ENCODE data around the gene AARS2. TPM values are rescaled to one million over a fixed set of nuclear protein-coding genes. Genes with fewer than 3 reads are reported as not detected.

AARS2 gene
- total and polyA plus RNA-seq, 9 of the 15 experiments (the other 6 are each of a cell fraction or from before 2014, with no cell fraction given): 0.97 to 34.0 (median 18.3) TPM

DNA sequence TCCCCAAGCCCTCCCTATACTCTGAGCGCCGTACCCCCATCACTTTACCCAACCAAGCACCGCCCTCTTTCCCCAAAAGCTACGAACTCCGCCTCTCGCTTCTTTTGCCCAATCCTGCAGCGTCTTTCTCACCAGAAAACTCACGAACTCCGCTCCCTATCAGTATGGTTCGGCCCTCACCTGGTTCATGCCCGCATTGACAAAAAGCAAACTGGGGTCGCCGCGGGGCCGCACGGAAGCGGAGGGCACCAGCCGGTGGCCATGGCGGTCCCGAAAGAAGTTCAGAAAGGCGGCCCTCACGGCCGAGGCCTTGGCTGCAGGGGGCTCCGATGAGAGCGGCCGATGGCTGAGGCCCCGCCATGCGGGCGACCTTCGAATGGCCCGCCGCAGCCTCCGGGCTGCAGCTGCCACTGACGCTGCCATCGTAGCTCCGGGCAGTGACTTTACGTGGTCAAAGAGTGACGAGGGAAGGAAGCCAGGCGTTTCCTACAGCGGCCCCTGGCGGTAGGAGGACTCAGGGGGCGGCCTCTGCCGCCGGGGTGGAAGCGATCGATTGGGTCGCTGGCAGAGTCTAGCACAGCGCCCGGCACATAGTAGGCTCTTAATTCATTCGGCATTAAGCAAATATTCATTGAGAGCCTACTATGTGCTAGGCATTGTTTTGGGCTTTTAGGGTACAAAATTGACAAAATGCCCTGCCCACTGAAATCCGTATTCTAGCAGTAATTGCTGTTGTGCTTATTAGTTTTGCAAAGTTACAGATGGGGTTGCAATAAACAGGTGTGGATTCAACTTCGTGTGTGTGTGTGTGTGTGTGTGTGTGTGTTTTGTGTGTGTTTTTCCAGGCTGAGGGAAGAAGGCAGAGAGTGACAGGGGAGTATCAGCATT is at the start of gene AARS2 (continued):
- TF ChIP-seq, protein P1, sequence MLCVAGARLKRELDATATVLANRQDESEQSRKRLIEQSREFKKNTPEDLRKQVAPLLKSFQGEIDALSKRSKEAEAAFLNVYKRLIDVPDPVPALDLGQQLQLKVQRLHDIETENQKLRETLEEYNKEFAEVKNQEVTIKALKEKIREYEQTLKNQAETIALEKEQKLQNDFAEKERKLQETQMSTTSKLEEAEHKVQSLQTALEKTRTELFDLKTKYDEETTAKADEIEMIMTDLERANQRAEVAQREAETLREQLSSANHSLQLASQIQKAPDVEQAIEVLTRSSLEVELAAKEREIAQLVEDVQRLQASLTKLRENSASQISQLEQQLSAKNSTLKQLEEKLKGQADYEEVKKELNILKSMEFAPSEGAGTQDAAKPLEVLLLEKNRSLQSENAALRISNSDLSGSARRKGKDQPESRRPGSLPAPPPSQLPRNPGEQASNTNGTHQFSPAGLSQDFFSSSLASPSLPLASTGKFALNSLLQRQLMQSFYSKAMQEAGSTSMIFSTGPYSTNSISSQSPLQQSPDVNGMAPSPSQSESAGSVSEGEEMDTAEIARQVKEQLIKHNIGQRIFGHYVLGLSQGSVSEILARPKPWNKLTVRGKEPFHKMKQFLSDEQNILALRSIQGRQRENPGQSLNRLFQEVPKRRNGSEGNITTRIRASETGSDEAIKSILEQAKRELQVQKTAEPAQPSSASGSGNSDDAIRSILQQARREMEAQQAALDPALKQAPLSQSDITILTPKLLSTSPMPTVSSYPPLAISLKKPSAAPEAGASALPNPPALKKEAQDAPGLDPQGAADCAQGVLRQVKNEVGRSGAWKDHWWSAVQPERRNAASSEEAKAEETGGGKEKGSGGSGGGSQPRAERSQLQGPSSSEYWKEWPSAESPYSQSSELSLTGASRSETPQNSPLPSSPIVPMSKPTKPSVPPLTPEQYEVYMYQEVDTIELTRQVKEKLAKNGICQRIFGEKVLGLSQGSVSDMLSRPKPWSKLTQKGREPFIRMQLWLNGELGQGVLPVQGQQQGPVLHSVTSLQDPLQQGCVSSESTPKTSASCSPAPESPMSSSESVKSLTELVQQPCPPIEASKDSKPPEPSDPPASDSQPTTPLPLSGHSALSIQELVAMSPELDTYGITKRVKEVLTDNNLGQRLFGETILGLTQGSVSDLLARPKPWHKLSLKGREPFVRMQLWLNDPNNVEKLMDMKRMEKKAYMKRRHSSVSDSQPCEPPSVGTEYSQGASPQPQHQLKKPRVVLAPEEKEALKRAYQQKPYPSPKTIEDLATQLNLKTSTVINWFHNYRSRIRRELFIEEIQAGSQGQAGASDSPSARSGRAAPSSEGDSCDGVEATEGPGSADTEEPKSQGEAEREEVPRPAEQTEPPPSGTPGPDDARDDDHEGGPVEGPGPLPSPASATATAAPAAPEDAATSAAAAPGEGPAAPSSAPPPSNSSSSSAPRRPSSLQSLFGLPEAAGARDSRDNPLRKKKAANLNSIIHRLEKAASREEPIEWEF (CRISPR knock-in tag; IDR thresholded peaks at IDR 0.05): no peak
- TF ChIP-seq ETS2 (tag; IDR thresholded peaks at IDR 0.05; ENCODE audit: borderline replicate concordance, poor library complexity, severe bottlenecking): no peak
- TF ChIP-seq NCOA6 (IDR thresholded peaks at IDR 0.05): no peak
- TF ChIP-seq HNRNPLL (IDR thresholded peaks at IDR 0.05; ENCODE audit: low read depth, low read length, poor library complexity, severe bottlenecking): peak; percentile 93
- peak; percentile 80; the same call in 1 of the 2 replicates for TF ChIP-seq ZNF766 (CRISPR knock-in tag; conservative IDR thresholded peaks at IDR 0.05)
- no peak for TF ChIP-seq MCM2 (IDR thresholded peaks at IDR 0.05; ENCODE audit: low read depth)
- TF ChIP-seq SMAD3 (CRISPR knock-in tag; conservative IDR thresholded peaks at IDR 0.05): peak; percentile 54; the same call in 1 of the 2 replicates
- TF ChIP-seq, protein P2, sequence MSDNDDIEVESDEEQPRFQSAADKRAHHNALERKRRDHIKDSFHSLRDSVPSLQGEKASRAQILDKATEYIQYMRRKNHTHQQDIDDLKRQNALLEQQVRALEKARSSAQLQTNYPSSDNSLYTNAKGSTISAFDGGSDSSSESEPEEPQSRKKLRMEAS (CRISPR knock-in tag; IDR thresholded peaks at IDR 0.05): peak; percentile 67
- TF ChIP-seq, protein P3, sequence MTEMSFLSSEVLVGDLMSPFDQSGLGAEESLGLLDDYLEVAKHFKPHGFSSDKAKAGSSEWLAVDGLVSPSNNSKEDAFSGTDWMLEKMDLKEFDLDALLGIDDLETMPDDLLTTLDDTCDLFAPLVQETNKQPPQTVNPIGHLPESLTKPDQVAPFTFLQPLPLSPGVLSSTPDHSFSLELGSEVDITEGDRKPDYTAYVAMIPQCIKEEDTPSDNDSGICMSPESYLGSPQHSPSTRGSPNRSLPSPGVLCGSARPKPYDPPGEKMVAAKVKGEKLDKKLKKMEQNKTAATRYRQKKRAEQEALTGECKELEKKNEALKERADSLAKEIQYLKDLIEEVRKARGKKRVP (CRISPR knock-in tag; IDR thresholded peaks at IDR 0.05): no peak
- TF ChIP-seq ZNF695 (CRISPR knock-in tag; IDR thresholded peaks at IDR 0.05): no peak
- no peak for TF ChIP-seq ZC3H4 (CRISPR knock-in tag; IDR thresholded peaks at IDR 0.05; ENCODE audit: borderline replicate concordance)
- peak; percentile 16; the same call in 1 of the 2 replicates for TF ChIP-seq CBFA2T3 (IDR thresholded peaks at IDR 0.05)
- TF ChIP-seq, protein P4, sequence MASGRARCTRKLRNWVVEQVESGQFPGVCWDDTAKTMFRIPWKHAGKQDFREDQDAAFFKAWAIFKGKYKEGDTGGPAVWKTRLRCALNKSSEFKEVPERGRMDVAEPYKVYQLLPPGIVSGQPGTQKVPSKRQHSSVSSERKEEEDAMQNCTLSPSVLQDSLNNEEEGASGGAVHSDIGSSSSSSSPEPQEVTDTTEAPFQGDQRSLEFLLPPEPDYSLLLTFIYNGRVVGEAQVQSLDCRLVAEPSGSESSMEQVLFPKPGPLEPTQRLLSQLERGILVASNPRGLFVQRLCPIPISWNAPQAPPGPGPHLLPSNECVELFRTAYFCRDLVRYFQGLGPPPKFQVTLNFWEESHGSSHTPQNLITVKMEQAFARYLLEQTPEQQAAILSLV (tag; IDR thresholded peaks at IDR 0.05): no peak
- no peak for TF ChIP-seq ZNF384 (IDR thresholded peaks at IDR 0.05; ENCODE audit: low read depth, low read length)
- TF ChIP-seq, protein P5, sequence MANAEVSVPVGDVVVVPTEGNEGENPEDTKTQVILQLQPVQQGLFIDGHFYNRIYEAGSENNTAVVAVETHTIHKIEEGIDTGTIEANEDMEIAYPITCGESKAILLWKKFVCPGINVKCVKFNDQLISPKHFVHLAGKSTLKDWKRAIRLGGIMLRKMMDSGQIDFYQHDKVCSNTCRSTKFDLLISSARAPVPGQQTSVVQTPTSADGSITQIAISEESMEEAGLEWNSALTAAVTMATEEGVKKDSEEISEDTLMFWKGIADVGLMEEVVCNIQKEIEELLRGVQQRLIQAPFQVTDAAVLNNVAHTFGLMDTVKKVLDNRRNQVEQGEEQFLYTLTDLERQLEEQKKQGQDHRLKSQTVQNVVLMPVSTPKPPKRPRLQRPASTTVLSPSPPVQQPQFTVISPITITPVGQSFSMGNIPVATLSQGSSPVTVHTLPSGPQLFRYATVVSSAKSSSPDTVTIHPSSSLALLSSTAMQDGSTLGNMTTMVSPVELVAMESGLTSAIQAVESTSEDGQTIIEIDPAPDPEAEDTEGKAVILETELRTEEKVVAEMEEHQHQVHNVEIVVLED (CRISPR knock-in tag; IDR thresholded peaks at IDR 0.05): peak; percentile 92
- TF ChIP-seq ZC3H11A (IDR thresholded peaks at IDR 0.05; ENCODE audit: low read depth, low read length): no peak
- TF ChIP-seq RFX5 (IDR thresholded peaks at IDR 0.05; ENCODE audit: low read depth, low read length): no peak
- peak; percentile 75; the same call in 1 of the 2 replicates for TF ChIP-seq JUN (IDR thresholded peaks at IDR 0.05; ENCODE audit: borderline replicate concordance, low read depth, low read length)
- TF ChIP-seq JUN (CRISPR knock-in tag; IDR thresholded peaks at IDR 0.05; ENCODE audit: borderline replicate concordance): no peak
